B cell (primary cell): Measurements from ENCODE around the gene BZW1. TPM values are rescaled to one million over a fixed set of nuclear protein-coding genes. Genes with fewer than 3 reads are reported as not detected.
"Not testable (repeated sequence)": the region's sequence is repeated elsewhere in the genome, so short reads cannot be mapped to it uniquely, and the experiment has no call there.

ENCODE experiments used
- ATAC-seq: fragments of 200-7000 bp; cut with Tn5 transposase; one replicate; pipeline ENCODE4 v1.10.0; 2021; ENCODE audit warnings: low read depth, mild to moderate bottlenecking, moderate number of reproducible peaks, moderate library complexity
- CTCF ChIA-PET: fragments of 350-600 bp; sonication (Branson Sonifier 250); formaldehyde crosslinking; loops from one replicate; lab custom pipeline; 2021; ENCODE audit warnings: antibody characterized with exemption, inconsistent platforms; lab: Charles Lee
- POLR2A ChIA-PET: fragments of 350-600 bp; sonication (Branson Sonifier 250); formaldehyde crosslinking; loops from one replicate; lab custom pipeline; 2021; ENCODE audit warnings: antibody characterized with exemption; lab: Charles Lee
- DNase-seq: peaks from one replicate; pipeline ENCODE4 v3.0.0; 2013
- H2AFZ ChIP-seq: 2 replicates; pipeline ENCODE4 v1.6.1; 2012; ENCODE audit warnings: mild to moderate bottlenecking, low read depth, low read length; ENCODE audit not compliant: insufficient read depth, poor library complexity, severe bottlenecking
- H3K27ac ChIP-seq, 2 donors: 1 replicate in 1 of 2; 2 replicates in 1 of 2; pipeline ENCODE4 v1.5.1; 2012 to 2013; ENCODE audit warnings: low read length in 2 of 2, mild to moderate bottlenecking in 2 of 2, moderate library complexity in 1 of 2
- H3K27me3 ChIP-seq, 4 experiments: fragments of 200-600 bp in 1 of 4; sonication (generic) in 1 of 4; replicated peaks in 1 of 4; 1 replicate in 2 of 4; 2 replicates in 2 of 4; pipeline versions ENCODE4 v1.6.1 to v1.7.0; 2013 to 2016; ENCODE audit warnings: low read length in 3 of 4, mild to moderate bottlenecking in 2 of 4, mixed read lengths in 1 of 4, moderate library complexity in 1 of 4; ENCODE audit not compliant: insufficient read depth in 4 of 4, control insufficient read depth in 3 of 4; ENCODE audit errors: control extremely low read depth in 1 of 4
- H3K36me3 ChIP-seq, 2 experiments: replicated peaks in 1 of 2; 1 replicate in 1 of 2; 2 replicates in 1 of 2; pipeline versions ENCODE4 v1.6.1 to v1.7.1; 2013; ENCODE audit warnings: low read length in 1 of 2; ENCODE audit not compliant: insufficient read depth in 2 of 2, control insufficient read depth in 1 of 2; ENCODE audit errors: control extremely low read depth in 1 of 2, extremely low read depth in 1 of 2
- H3K4me1 ChIP-seq, 2 donors: fragments of 200-600 bp in 1 of 2; sonication (generic) in 1 of 2; 1 replicate in 1 of 2; 2 replicates in 1 of 2; pipeline versions ENCODE4 v1.5.1 to v1.6.1; 2013 to 2017; ENCODE audit warnings: low read length in 2 of 2; ENCODE audit not compliant: control insufficient read depth in 2 of 2, insufficient read depth in 2 of 2
- H3K4me2 ChIP-seq: replicated peaks from 2 replicates; pipeline ENCODE3; 2012; ENCODE audit warnings: mild to moderate bottlenecking, low read depth, low read length; ENCODE audit not compliant: poor library complexity, severe bottlenecking
- H3K4me3 ChIP-seq, 5 experiments: fragments of 200-600 bp in 1 of 5; sonication (generic) in 1 of 5; 1 replicate in 3 of 5; 2 replicates in 2 of 5; pipeline versions ENCODE4 v1.5.1 to v1.7.0; 2011 to 2016; ENCODE audit warnings: low read length in 4 of 5, mild to moderate bottlenecking in 4 of 5, low read depth in 2 of 5, control low read depth in 1 of 5, moderate library complexity in 1 of 5; ENCODE audit not compliant: insufficient read depth in 1 of 5; ENCODE audit errors: control extremely low read depth in 1 of 5, extremely low read depth in 1 of 5
- H3K79me2 ChIP-seq: fragments of 200-600 bp; sonication (generic); one replicate; pipeline ENCODE4 v1.6.0; 2016; ENCODE audit warnings: low read length; ENCODE audit not compliant: control insufficient read depth, insufficient read depth
- H3K9ac ChIP-seq: fragments of 200-600 bp; sonication (generic); 2 replicates; pipeline ENCODE4 v1.6.1; 2017; ENCODE audit warnings: mild to moderate bottlenecking, low read length, moderate library complexity
- H3K9me3 ChIP-seq, 3 donors: one replicate each; pipeline versions ENCODE4 v1.6.1 to v1.7.1; 2013; ENCODE audit warnings: low read length in 2 of 3; ENCODE audit not compliant: control insufficient read depth in 2 of 3, insufficient read depth in 1 of 3; ENCODE audit errors: control extremely low read depth in 1 of 3
- H4K20me1 ChIP-seq: 2 replicates; pipeline ENCODE4 v1.6.0; 2012; ENCODE audit warnings: mild to moderate bottlenecking, low read length; ENCODE audit not compliant: insufficient read depth, control insufficient read depth, poor library complexity, severe bottlenecking
- H3K27ac Mint-ChIP-seq: one replicate; pipeline ENCODE4 v1.8.0; 2021; ENCODE audit warnings: mixed read lengths
- H3K27me3 Mint-ChIP-seq: one replicate; pipeline ENCODE4 v1.8.0; 2021; ENCODE audit warnings: mixed read lengths
- H3K4me1 Mint-ChIP-seq: one replicate; pipeline ENCODE4 v1.8.0; 2021; ENCODE audit warnings: mixed read lengths
- H3K4me3 Mint-ChIP-seq: one replicate; pipeline ENCODE4 v1.8.0; 2021; ENCODE audit warnings: mixed read lengths
- H3K9me3 Mint-ChIP-seq: one replicate; pipeline ENCODE4 v1.8.0; 2022; ENCODE audit warnings: mixed read lengths; ENCODE audit not compliant: insufficient read depth
- EZH2 ChIP-seq: IDR thresholded peaks from 2 replicates; pipeline ENCODE4 v1.6.1; 2012; ENCODE audit warnings: borderline replicate concordance, low read depth, mild to moderate bottlenecking, moderate library complexity, low read length; ENCODE audit not compliant: insufficient read depth, poor library complexity, severe bottlenecking
- WGBS: methylation state at CpG from one replicate; pipeline ENCODE4 v1.1.5; 2013; ENCODE audit warnings: missing lambda C conversion rate; ENCODE audit not compliant: insufficient coverage; 5-methylcytosine and 5-hydroxymethylcytosine counted together
- intact Hi-C: fragments of 100-400 bp; cut with micrococcal nuclease; formaldehyde crosslinking; loops from one replicate; pipeline ENCODE4 v1.10.0; 2022
- polyA plus RNA-seq: library from polyadenylated mRNA; depleted of rRNA; stranded (reverse); fragments of >200 nt; gene quantifications from 2 replicates; pipeline ENCODE4 v1.2.3, GENCODE V29; 2012
- total RNA-seq, 2 donors: library from RNA; stranded (reverse); fragments of 120-200 nt in 1 of 2; gene quantifications; 1 replicate in 1 of 2; 2 replicates in 1 of 2; pipeline versions ENCODE4 v1.2.3 to v1.2.4, GENCODE V29; 2013 to 2022
- TF ChIP-seq, protein P1 (sequence below): fragments of 200-600 bp; IDR thresholded peaks from one replicate; pipeline ENCODE4 v1.8.0; 2022; ENCODE audit warnings: antibody characterized with exemption, mild to moderate bottlenecking

Gene BZW1
- total and polyA plus RNA-seq, 2 donors (not counting 1 experiment from before 2014, with no cell fraction given): 53.8 to 109 TPM

DNA sequence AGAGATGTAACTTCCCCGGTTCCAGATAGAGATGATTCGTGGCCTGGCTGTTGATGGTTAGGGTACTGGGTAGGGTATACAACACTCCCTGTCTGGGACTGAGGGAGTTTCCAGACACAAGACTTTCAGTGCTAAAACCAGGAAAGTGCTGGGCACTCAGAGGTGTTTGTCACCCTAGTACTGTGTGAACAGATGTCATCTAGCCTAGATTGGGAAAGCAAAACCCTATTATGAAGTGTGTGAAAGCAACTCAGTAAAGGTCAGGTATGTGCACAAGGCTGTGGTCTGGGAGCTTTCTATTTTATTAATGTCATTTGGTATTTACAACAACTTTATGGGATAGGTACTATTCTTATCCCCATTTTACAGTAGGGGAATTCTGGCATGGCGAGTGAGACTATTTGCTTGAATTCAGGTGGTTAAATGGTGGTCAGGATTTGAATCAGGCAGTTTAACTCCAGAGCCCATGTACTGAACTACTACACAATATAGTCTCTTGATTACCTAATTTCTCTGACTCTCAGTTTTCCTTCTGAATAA lies 2.6 kb downstream of the BZW1 start:
- 58% methylated on average over 2 of the region's 3 CpGs for WGBS
- DNase-seq (no peak), ATAC-seq (no peak)
- no peaks in the 10 kb centered on the region for H3K27me3 Mint-ChIP-seq
- Histone ChIP-seq H3K79me2 (peaks cover 33% of the 10 kb centered on the region), H3K27me3 (no peaks in the 10 kb centered on the region), H3K36me3 (peaks cover 34 to 63% of the 10 kb centered on the region in 2 experiments), H3K9me3 (no peaks in the 10 kb centered on the region), H2AFZ (no peak overlapping the region), H3K4me1 (peaks cover 19 to 24% of the 10 kb centered on the region in 2 donors), H3K9ac (no peak overlapping the region), H3K4me2 (no peak overlapping the region), H3K27ac (peak overlapping the region in 1 of 2 donors; percentile 0), H4K20me1 (peaks cover 41% of the 10 kb centered on the region), H3K4me3 (no peak overlapping the region)
- no peak for TF ChIP-seq EZH2
- TF ChIP-seq, protein P1, sequence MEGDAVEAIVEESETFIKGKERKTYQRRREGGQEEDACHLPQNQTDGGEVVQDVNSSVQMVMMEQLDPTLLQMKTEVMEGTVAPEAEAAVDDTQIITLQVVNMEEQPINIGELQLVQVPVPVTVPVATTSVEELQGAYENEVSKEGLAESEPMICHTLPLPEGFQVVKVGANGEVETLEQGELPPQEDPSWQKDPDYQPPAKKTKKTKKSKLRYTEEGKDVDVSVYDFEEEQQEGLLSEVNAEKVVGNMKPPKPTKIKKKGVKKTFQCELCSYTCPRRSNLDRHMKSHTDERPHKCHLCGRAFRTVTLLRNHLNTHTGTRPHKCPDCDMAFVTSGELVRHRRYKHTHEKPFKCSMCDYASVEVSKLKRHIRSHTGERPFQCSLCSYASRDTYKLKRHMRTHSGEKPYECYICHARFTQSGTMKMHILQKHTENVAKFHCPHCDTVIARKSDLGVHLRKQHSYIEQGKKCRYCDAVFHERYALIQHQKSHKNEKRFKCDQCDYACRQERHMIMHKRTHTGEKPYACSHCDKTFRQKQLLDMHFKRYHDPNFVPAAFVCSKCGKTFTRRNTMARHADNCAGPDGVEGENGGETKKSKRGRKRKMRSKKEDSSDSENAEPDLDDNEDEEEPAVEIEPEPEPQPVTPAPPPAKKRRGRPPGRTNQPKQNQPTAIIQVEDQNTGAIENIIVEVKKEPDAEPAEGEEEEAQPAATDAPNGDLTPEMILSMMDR: no peak
- intact Hi-C loops: loop anchor here (5.0 to 10.0 kb wide), 5 partner anchors 237 to 1563 kb away; partner anchors contain the start of genes BMPR2, CFLAR and FZD7
- ChIA-PET POLR2A (interaction anchor here (0.9 kb wide), 1 partner anchor 50 kb away, joined by 3 read pairs; no protein-coding TSS in a partner anchor), CTCF (interaction anchor here (1.0 to 2.5 kb wide), 2 partner anchors 14 to 101 kb away, joined by 3 to 11 read pairs; no protein-coding TSS in a partner anchor)
- H3K4me1 Mint-ChIP-seq: peaks cover 41% of the 10 kb centered on the region
- peak overlapping the region; percentile 12 for H3K27ac Mint-ChIP-seq
- H3K9me3 Mint-ChIP-seq: no peaks in the 10 kb centered on the region
- H3K4me3 Mint-ChIP-seq: no peak overlapping the region

DNA sequence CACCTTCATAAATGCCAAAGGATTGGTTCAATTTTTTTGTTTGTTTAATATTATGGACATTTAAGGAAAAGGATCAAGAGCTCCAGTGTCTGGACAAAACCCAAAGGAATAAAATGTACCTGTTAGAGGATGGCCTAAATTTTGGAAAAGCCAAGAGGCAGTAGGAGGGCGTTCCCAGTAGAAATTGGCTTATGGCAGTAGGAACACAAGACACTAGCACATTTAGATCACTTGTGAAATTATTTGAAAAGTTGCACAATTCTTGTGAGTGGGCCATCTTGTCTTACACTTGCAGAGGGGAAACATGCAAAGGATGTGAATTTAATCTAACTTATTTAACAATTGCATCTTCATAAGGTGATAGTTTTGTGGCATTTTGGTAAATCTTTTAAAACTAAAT lies 3.2 kb downstream of the BZW1 start:
- Mint-ChIP-seq H3K9me3 (no peaks in the 10 kb centered on the region), H3K4me3 (no peak overlapping the region), H3K27ac (no peak overlapping the region), H3K4me1 (peaks cover 40% of the 10 kb centered on the region), H3K27me3 (no peaks in the 10 kb centered on the region)
- ATAC-seq (no peak), DNase-seq (no peak)
- H3K9me3 ChIP-seq: no peaks in the 10 kb centered on the region
- no CpG with 5 or more reads among the region's 1 CpG for WGBS
- H4K20me1 ChIP-seq: peaks cover 43% of the 10 kb centered on the region
- no peak overlapping the region for H3K4me2 ChIP-seq
- POLR2A ChIA-PET: no interaction called here
- CTCF ChIA-PET: interaction anchor here (1.0 to 2.5 kb wide), 2 partner anchors 13 to 101 kb away, joined by 3 to 11 read pairs; no protein-coding TSS in a partner anchor
- H3K4me3 ChIP-seq: no peak overlapping the region
- intact Hi-C loops: loop anchor here (5.0 to 10.0 kb wide), 5 partner anchors 238 to 1562 kb away; partner anchors contain the start of genes BMPR2, CFLAR and FZD7
- H3K27ac ChIP-seq: no peak overlapping the region
- no peaks in the 10 kb centered on the region for H3K27me3 ChIP-seq
- no peak for TF ChIP-seq EZH2
- H3K79me2 ChIP-seq: peaks cover 33% of the 10 kb centered on the region
- H3K9ac ChIP-seq: no peak overlapping the region
- no peak overlapping the region for H2AFZ ChIP-seq
- peaks cover 34 to 68% of the 10 kb centered on the region in 2 experiments for H3K36me3 ChIP-seq
- peaks cover 19 to 24% of the 10 kb centered on the region in 2 donors for H3K4me1 ChIP-seq

DNA sequence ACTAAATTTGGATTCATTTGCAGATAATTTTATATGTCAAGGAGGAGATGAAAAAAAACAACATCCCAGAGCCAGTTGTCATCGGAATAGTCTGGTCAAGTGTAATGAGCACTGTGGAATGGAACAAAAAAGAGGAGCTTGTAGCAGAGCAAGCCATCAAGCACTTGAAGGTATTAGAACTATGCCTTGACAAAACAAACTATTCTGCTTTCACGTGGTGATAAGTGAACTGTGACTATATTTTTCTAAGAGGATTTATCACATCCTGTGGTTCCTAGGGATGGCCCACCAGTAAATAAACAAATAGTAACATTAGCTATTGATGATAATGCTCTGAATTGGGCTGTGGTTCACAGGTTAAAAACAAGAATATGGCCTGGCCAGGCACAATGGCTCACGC lies 7.0 kb downstream of the BZW1 start:
- H3K4me1 Mint-ChIP-seq: peaks cover 18% of the 10 kb centered on the region
- Histone ChIP-seq H4K20me1 (peaks cover 23% of the 10 kb centered on the region), H3K79me2 (peaks cover 16% of the 10 kb centered on the region), H3K36me3 (peaks cover 40 to 80% of the 10 kb centered on the region in 2 experiments)
- H3K4me3 ChIP-seq, H3K4me1 ChIP-seq, H3K27ac ChIP-seq, ATAC-seq, H3K9me3 ChIP-seq, H3K9ac ChIP-seq, H2AFZ ChIP-seq, H3K27ac Mint-ChIP-seq, DNase-seq, H3K9me3 Mint-ChIP-seq, H3K27me3 Mint-ChIP-seq, H3K4me2 ChIP-seq, H3K4me3 Mint-ChIP-seq, H3K27me3 ChIP-seq: not testable (repeated sequence)
- POLR2A ChIA-PET: interaction anchor here (0.6 to 0.9 kb wide), 2 partner anchors 35 to 46 kb away, joined by 4 to 14 read pairs; partner anchors contain the start of gene CLK1
- WGBS: 86% methylated on average over 1 of the region's 3 CpGs
- intact Hi-C loops: loop anchor here (10.0 kb wide), 1 partner anchor 386 kb away; no protein-coding TSS in a partner anchor
- CTCF ChIA-PET: interaction anchor here (0.6 to 1.7 kb wide), 3 partner anchors 8 to 416 kb away, joined by 3 to 4 read pairs (median 3); partner anchors contain the start of gene BZW1
